Measurements from ENCODE around the gene ABTB2.
"Not testable (repeated sequence)": the region's sequence is repeated elsewhere in the genome, so short reads cannot be mapped to it uniquely, and the experiment has no call there.

ABTB2 gene

DNA sequence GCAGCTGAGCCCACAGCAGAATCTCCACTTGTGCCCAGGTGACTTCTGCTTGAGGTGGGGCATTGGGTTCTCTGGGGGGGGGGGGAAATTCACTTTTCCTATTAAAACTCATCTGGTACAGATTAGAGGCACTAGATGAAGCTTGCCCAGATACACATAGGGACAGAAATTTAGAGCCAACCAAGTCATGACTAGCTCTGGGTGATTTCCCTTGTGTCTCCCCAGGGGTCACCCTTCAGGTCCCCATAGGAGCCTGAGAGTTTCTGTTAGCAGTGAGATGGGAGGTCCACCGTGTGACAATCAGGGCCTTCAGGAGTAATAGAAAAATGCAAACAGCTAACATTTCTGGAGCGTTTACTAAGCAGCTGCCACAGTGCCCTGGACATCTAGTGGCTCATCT lies 175.4 kb downstream of the ABTB2 start:
- no peak for DNase-seq

DNA sequence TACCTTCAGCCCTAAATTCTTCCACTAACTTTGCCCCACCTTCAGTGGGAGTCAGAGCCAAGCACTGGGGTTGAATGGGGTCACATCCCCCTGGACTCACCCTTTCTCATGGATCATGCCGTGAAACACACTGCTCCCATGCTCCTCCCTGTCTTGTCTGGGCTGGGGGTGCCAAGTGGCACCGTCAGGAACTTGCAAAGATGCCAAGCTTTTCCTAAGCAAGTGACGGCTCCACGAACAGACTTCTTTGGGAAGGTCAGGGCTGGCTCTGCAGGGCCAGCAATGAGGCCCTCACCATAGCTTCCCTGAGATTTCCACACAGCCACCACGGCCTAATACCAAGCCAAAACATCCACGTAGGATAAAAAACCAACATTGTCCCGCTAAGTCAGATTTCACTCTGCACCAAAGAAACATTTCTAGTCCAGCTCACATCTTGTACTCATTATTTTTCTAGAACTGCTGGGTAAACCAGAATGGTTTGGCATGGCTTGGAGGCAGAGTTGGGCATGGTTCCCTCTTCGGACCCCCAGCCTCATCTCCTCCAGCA lies 175.9 kb downstream of the ABTB2 start:
- no peak for DNase-seq

DNA sequence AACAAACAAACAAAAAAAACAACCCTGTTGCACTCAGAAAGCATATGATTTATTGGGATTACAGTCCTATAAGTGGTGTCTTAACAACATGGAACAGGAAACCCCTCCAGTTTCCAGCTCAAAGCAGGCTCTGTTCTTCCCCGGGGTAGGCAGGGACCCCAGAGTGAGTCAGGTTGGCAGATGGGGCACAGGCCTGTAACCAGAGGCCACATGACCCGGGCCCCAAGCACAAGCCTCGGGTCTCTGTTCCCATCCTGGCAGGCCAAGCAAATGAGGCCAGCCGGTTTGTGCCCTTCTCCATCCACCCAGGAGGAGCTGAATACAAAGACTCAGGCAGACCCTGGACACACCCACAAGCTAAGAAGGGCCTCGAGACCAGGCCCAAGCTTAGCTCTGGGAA lies 176.6 kb downstream of the ABTB2 start:
- no peak for DNase-seq

DNA sequence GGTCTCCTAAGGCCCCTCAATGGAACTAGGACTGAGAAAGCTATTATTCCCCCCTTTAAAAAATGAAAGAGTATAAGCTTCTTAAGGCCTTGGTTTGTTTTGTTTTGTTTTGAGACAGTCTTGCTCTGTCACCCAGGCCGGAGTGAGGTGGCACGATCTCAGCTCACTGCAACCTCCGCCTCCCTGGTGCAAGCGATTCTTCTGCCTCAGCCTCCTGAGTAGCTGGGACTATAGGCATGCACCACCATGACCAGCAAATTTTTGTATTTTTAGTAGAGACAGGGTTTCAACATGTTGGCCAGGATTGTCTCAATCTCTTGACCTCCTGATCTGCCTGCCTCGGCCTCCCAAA lies 177.0 kb downstream of the ABTB2 start:
- not testable (repeated sequence) for DNase-seq

DNA sequence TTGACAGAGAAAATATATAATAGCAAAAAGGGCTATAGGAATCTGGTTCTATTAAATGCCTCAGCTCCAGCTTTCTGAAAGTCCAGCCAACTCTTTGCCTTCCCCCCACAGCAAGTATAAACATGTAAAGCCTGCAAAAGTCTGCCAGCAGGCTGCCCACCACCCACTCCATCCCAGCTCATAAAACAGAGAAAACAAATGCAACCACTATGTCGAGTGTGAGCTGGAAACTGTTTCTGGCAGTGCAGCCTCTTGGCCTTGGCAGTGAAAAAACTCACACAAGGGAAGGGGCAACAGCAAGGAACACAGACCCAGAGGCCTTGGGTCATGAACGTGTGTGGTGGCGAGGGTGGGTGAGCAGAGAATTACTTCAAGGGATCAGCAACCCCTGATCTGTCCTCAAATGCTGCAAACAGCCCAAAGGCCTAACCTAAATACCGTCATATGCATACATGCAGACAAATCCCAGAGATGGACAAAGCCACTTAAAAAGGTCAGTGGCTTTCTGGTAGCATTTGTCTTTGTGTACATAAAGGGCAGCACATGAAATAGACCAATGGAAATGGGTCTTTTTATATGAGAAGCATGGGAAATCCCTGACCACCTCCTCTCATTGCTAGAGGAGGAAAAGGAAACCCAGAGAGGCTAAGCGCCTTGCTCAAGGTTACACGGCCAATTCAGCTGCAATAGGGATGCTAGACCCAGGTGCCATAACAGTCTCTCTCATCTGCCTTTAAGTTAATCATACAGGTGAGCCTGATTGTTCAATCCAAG lies 177.6 kb downstream of the ABTB2 start:
- DNase-seq, result peak; percentile 59

DNA sequence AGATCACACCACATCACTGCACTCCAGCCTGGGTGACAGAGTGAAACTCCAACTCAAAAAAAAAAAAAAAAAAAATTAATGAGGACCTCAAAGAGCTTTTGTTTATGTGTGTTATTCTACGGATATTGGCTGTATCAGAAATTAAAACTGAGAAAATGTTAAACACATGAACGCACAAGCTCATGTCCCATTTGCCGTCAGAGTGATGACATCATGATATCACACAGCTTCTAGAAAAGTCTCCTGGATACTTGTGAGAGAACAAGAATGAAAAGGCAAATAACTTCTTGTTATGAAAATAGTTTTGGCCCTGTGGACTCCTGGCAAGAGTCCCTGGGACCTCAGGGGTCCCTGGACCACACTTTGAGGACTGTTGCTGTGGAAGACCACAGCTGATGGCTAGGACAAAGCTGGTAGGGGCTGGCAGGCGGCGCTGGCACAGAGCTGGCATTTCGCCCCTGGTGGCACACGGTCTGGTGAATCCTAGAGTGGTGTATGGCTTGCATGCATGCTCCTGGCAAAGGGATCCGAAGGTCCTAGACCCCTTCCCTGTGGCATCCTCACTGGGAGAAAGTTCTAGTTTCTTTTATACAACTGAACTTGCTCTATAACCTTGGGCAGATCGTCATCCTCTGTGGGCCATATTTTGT lies 178.7 kb downstream of the ABTB2 start:
- DNase-seq, result no peak

DNA sequence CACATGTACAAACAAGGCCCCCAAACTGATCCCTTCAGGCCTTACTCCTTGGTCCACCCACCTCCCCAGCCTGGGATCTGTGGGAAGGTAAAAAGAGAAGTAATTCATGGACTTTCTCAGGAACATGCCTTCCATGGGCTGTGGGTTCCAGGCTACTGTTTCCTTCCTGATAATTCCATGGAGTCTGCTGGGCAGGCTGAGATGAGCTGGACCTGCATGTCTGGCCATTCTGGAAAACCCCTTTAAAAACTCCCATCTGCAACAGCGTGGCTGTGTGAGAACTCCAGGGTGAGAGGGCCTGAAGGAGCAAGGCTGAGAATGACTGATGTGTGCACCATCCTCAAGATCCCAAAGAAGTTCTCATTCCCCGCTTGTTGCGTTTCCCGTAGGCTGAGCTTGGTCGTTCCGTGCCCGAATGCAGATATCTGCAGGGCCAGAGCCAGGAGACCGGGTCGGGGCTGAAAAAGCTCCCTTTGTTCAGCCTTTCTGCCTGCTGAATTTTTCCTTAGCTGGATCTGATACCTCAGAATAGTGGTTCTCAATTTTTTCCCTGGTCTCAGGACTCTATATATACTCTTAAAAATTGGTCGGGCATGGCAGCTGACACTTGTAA lies 179.5 kb downstream of the ABTB2 start:
- DNase-seq, result no peak

DNA sequence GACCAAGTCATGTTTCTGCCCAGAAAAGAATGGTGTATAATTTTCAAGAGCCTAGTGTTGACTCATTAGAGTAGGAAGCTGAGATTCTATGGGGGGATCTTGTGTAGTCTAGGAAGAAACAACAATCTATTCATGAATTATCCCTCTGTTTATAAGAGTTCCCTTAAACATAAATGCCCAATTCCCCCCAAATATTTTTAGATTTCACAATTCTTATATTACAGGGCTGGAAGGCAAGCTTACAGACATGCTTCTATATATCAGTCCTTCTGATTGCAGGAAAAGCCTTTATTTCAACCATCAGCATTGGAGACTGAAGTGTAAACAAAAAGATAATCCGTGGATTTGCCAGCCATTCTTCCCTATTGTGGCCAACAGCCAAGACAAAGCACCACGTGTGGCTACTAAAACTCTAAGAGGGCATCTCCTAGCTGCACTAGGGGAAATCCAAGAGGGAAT lies 181.0 kb downstream of the ABTB2 start:
- no peak for DNase-seq

DNA sequence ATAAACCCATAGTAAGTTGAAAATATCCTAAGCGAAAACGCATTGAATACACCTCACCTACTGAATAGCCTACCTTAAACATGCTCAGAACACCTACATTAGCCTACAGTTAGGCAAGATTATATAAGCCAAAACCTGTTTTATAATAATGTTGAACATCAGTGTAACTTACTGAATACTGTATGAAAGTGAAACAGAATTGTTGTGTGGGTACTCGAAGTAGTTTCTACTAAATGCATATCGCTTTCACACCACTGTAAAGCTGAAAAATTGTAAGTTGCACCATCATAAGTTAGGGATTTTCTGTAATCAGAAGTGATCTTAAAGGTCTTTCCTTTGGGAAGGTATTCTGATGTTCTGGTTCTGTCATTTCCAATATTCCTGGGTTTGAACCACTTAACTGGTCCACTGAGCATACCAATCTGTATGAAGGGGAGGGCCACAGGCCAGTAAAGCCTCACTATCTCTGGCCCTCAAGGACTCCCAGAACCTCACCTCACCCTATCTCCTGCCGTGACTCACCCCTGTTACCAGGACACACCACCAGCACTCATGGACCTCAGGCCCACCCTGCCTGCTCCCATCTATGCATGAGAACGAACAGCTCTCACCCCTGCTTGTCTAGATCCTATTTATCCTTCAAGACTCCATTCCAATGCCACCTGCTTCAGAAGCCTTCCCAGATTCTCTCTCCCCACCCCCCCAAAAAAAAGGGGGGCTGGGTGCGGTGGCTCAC lies 182.4 kb downstream of the ABTB2 start:
- no peak for DNase-seq

DNA sequence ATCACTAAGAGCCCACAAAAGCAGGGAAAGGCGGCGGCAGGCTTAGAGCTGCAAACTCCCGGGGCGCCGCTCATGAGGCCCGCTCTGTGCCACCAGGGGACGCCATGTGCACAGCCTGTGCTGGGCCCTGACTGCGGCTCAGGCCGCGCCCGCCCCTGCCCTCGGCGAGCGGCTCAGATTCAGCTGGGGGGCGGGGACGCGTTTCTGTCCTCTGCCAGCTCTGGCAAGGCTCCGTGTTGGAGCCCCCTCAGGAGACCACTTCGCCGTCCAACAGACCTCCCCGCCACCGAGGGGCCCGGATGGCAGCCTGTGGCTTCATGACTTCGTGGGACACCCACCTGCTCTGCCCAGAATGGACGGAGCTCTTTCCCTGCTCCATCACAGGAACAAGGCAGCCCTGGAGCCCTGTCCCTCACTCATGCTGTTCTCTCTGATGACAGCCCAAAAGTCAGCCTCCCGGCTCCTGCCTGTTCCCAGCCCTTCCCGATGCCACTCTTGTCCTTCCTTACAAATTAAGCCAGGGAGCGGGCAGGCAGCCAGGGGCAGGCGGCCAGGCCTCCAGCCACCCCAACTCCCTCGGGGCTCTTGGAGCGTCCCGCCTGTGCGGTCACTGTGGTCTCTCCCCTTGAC lies 183.3 kb downstream of the ABTB2 start:
- DNase-seq, result peak; percentile 87

DNA sequence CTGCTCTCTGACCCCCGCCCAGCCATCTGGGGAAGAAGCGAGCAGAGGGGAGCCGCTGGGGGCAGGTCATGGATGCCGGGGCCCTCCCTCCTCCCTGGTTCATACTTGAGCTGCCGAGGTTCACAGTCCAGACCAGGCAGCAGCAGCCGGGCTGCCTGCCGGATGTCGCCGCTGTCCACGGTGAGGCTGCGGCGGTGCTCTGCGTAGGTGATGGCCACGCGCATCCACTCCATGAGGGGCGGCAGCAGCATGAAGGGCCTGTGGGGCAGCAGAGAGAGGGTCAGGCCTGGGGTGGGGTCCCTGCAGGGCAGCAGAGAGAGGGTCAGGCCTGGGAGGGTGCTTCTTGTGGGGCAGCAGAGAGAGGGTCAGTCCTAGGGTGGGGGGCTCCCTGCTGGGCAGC lies 184.8 kb downstream of the ABTB2 start:
- DNase-seq, result no peak

DNA sequence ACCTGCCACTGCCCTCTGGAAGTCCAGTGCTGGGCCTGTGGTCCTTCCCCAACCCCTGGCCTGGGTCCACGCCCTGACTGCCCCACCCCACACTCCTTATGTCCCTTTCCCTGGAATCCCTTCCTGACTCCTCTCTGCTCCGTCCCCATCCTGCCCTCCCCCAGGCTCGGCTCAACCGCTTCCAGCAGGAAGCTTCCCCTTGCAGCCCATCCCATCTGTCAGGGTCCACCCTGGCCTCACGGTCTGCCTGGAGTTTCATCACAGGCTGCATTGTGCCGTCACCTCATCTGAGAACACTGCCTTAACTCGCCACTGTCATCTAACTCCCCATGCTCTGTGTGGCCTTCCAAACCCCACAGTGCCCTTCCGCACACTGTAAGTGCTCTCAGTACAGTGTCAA lies 188.1 kb downstream of the ABTB2 start:
- DNase-seq, result no peak

DNA sequence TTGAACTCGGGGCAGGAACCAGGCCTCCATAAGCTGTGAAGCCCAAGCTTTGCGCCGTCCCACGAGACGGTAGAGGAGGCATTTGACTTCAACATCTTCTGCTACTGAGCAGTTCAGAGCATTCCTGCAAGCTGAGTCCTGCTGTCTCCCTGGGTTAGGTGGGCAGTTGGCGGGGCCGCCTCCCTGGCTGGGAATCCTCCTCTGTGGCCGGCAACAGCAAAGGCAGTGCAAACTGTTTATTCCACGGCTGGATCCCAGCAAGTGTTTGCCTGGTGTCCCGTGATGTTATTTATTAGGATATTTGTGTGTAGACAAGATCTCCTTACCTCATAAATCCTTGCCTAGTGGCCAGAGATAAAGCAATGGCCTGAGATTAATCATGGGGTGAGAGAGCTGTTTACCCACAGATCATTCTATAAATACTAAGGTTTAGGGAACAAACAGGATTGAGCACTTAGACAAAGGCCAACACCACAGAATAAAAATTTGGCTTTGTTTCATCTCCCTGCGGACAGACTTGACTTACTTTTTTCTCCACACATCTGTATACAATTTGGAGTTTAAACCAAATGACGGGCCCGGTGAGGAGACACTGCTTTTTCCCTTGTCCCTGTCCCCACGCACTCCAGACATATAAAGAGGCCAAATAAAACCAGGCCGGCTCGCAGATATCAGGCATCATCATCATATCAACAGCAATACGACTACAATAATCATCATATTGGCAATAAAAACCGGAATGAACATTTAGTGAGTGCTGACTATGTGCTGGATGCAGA lies 189.0 kb downstream of the ABTB2 start:
- DNase-seq, result peak; percentile 20

DNA sequence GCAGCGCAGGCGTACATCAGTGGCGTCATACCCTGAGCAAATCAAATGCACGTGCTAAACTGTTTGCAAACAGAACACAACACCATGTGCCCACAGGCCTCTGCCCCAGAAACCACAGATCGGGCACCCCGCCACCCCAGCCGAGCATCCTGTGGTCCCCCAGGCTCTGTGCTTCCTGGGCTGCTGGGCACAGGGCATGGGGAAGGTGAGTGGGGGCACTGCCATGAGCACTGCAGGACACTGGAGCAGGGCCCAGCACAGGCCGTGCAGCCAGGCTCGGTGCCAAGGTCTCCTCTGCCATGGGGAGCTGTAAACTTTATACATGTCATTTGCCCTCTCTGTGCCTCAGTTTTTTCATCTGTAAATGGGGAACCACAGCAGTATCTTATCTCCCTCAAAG lies 189.8 kb downstream of the ABTB2 start:
- DNase-seq, result no peak

DNA sequence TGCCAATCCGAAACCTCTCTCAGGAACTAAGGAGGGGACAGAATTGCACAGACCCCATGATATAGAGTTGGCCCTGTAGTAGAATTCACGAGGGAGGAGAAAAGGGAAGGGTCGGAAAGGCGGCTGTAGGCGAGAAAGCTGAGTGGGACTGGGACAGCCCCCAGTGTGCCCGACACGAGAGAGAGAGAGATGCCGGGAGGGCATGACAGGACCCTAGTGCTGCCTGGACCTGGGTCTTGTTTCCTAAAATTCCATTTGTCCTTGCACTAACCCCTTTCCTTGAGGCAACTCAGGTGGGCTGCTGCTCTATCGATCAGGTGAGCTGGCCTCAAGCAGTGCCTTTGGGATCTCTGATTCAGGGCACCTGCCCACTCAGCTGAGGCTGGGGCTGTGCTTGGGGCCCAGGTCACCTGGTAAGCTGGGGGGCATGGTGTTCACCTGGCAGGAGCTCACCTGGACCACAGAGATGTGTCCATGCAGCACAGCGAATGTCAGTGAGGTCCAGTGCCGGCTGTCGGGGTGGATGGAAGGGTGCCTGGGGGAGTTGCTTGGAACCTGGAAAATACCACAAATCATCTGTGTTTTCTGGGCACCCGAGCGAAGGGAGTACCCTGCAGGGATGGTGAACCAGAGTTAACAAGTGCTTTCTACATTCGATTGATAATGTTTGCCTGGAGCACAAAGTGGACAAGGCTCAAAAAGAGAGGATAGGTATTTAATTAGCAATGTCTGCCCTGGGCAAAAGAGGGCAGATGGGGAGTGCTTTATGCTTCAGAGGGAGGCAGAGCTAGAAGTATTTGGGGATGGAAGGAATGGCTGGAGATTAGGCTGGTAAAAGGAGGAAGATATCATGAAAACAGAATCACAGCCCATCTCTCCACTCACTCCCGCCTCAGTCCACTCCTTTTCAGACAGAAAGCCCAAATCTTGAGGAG lies 190.7 kb downstream of the ABTB2 start:
- no peak for DNase-seq

DNA sequence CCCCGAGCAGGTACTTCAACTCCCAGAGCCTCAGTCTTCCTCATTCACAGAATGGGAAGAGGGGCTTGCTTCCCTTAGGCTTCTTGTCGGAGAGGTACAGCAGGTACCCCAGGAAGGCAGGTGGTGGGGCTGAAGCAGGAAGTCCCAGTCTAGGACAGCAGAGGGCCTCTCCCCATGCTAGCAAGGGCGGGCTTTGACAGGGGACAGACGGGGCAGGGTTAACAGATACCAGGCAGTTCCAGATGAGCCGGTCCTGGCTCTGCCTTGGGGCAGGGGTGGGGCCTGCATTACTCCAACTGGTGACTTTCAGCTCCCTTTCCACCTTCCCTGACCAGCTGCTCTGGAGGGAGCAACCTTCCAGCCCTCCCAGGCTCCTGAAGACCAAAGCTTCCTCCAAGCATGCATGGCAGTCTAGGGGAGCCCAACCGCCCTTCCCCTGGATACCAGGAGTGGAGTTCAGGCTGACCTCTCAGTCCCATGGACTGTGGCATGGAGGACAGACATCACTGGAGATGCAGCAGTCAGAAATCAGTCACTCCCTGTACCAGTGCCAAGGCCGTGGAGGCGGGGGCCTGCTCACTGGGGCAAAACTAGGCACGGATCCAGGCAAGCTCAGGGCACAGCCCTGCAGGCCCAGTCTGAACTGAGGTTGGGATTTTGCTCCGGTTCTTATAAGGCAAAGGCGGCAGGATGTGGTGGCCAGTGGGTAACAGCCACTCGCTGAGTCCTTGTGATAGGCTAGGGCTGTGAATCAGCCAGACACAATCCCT lies 191.8 kb downstream of the ABTB2 start:
- DNase-seq, result no peak

DNA sequence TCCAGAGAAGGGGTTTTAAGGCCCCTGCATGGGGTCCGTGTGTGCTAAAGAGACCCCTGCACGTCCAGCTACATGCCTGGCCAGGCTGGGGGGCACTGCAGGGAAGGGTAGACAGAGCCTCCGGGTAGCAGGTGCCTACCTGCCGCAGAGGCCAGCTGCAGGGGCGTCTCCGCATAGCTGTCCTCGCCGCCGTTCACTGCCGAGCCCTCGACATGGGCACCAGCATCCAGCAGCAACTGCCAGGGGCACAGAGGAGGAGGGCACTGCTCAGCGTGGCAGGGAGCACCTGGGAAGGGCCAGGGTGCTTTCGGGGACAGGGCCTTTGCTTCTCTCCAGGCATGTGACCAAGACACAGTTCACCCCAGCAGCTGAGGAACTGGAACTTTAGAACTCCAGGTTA lies 192.7 kb downstream of the ABTB2 start:
- no peak for DNase-seq

DNA sequence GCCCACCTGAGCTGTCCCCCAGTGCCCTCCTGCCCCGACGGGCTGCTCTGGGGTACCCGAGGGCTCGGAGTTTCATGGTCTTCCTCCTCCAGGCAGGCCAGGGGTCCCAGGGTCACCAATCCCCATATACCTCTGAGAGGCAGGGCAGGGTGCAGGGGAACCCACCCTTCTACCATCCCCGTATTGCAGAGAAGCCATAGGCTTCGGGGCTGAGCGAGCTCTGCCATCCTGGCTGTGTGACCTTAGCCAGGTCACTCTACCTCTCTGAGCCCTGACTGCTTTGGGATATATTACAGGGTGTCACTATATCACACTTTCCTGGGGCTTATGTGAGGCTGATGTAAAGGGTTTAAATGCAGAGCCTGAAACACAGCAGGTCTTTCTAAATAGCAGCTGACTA lies 195.0 kb downstream of the ABTB2 start:
- DNase-seq, result no peak

DNA sequence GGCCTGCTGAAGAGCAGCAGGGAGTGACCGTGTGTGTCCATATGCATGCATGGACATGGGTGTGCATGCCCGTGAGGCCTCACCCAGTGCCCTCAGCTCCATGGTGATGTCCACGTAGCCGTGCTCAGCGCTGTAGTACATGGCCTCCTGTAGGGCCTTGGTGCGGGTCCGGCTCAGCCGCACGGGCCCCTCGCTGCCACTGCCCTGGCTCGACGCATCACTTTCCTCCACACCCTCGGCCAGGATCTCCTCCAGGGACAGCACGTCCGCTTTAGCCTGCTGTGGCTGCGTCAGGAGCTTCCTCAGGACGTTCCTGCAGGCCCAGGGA lies 195.4 kb downstream of the ABTB2 start:
- no peak for DNase-seq

All from left hindlimb (tissue), 1 donor.